Cerebellar nuclear complex (tissue), 1 donor: ENCODE data around the gene SPDYE3.
"Not testable (repeated sequence)": the region's sequence is repeated elsewhere in the genome, so short reads cannot be mapped to it uniquely, and the experiment has no call there.

Experiments
- DNase-seq, 2 experiments: peaks; one replicate each; lab custom pipeline; 2025; lab: John Stamatoyannopoulos, UW

The SPDYE3 gene

GRCh38 chr7:100349757-100350156, 42.3 kb downstream of the SPDYE3 start:
- DNase-seq, result no peak

- DNase-seq, result no peak
Observed at GRCh38 chr7:100351657-100352058, 44.2 kb downstream of the SPDYE3 start.

GRCh38 chr7:100352230-100352781, 44.8 kb downstream of the SPDYE3 start:
- not testable (repeated sequence) for DNase-seq

DNA sequence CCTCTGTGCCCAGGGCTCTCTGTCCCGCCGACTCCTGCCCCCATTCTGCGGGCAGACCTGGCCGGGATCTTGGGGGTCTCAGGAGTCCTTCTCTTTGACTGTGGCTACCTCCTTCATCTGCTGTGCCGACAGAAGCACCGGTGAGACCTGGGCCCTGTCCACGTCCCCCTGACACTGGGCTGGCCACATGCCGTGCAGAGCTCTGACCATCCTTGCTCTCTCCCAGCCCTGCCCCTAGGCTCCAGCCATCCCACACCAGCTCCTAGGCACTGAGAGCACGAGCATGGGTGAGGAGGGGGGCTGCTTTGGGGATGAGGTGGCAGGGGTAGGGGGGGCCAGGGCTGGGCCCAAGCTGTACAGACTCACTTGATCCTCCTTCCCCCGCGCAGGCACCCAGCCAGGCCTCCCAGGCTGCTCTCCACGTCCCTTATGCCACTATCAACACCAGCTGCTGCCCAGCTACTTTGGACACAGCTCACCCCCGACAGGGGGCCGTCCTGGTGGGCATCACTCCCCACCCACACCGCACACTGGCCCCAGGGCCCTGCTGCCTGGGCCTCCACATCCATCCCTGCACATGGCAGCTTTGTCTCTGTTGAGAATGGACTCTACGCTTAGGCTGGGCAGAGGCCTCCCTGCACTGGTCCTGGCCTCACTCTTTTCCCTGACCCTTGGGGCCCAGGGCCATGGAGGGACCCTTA, 45.6 kb downstream of the SPDYE3 start:
- DNase-seq, result no peak

DNA sequence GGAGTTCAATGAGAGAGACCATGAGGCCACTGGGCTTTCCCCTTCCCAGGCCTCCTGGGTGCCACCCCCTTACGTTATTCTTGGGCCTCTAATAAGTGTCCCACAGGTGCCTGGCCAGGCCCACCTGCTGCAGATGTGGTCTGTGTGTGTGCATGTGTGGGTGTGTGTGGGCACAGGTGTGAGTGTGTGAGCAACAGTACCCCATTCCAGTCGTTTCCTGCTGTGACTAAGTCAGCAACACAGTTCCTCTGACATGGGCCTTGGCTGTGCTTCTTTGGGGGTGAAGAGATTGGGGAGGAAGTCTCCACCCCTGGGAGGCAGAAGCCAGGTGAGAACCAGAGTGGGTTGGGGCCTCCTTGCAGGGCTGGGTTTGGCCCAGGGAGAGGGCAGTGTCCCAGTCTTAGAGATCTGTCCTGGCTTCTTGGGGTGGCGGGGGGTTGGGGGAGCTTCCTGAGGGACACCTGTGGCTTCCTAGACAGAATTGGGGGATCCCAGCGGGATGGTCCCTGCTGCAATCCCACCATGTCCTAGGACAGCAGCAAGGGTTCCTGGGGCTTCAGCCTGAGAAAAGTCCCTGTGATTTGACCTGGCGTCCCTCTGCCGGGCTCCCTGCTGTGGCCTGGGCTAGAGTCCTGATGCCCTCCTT, 46.3 kb downstream of the SPDYE3 start:
- DNase-seq, result no peak

- no peak for DNase-seq
Observed at GRCh38 chr7:100356416-100357068, 49.0 kb downstream of the SPDYE3 start.

- no peak for DNase-seq
Observed at GRCh38 chr7:100357131-100357561, 49.6 kb downstream of the SPDYE3 start.

DNA sequence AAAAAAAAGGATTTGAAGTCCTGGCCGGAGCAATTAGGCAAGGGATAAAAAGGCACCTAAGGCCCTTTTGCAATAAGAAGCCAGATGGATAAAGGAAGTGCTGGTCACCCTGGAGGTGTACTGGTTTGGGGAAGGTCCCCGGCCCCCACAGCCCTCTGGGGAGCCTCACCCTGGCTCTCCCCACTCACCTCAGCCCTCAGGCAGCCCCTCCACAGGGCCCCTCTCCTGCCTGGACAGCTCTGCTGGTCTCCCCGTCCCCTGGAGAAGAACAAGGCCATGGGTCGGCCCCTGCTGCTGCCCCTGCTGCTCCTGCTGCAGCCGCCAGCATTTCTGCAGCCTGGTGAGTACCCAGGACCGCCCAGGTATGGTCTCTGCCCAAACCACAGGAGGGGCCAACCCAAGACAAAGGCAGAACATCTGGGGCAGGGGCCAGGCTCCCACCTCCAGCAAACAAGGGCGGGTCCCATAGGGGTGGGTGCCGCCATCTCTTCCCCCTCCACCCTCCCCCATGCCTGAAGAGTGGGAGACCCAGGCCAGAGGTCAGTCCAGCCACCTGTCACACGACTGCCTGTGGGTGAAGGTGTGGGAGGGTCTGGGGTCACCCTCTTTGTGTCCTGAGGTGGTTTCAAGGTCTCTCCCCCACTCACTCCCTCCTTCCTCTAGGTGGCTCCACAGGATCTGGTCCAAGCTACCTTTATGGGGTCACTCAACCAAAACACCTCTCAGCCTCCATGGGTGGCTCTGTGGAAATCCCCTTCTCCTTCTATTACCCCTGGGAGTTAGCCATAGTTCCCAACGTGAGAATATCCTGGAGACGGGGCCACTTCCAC, 50.7 kb downstream of the SPDYE3 start, which contains the start of gene PILRB:
PILRB (plus strand) TSS at position 91 of the 830 bp plus-strand sequence; CDS start at position 277, 186 bp downstream.
- no peak for DNase-seq

DNA sequence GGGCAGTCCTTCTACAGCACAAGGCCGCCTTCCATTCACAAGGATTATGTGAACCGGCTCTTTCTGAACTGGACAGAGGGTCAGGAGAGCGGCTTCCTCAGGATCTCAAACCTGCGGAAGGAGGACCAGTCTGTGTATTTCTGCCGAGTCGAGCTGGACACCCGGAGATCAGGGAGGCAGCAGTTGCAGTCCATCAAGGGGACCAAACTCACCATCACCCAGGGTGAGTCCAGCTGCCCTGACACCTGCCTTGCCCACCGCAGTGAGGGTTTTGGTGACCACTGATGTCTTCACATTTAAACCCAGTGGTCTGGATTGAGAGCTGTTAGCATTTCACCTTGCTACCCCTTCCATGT, 51.3 kb downstream of the SPDYE3 start:
- DNase-seq, result no peak

- DNase-seq, result no peak
Observed at GRCh38 chr7:100360135-100360854, 52.8 kb downstream of the SPDYE3 start.

DNA sequence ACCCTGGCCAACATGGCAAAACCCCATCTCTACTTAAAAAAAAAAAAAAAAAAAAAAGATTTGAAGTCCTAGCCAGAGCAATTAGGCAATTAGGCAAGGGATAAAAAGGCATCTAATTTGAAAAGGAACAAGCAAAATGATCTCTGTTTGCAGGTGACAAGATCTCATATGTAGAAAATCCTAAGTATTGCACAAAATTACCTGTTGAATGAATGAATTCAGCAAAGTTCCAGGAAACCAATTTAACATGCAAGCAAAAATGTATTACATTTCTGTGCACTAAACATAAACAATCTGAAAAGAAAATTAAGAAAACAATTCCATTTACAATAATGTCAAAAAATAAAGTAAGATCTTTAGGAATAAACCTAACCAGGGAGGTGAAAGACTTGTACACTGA, 55.6 kb downstream of the SPDYE3 start:
- no peak for DNase-seq

DNA sequence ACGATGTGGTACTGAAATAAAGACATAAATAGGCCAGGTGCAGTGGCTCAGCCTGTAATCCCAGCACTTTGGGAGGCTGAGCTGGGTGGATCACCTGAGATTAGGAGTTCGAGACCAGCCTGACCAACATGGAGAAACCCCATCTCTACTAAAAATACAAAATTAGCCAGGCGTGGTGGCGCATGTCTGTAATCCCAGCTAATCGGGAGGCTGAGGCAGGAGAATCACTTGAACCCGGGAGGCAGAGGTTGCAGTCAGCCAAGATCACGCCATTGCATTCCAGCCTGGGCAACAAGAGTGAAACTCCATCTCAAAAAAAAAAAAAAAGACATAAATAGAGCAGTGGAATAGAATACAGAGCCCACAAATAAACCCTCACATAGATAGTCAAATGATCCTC, 56.3 kb downstream of the SPDYE3 start:
- DNase-seq, result not testable (repeated sequence)

- no peak for DNase-seq
Observed at GRCh38 chr7:100364480-100364879, 57.0 kb downstream of the SPDYE3 start.

DNA sequence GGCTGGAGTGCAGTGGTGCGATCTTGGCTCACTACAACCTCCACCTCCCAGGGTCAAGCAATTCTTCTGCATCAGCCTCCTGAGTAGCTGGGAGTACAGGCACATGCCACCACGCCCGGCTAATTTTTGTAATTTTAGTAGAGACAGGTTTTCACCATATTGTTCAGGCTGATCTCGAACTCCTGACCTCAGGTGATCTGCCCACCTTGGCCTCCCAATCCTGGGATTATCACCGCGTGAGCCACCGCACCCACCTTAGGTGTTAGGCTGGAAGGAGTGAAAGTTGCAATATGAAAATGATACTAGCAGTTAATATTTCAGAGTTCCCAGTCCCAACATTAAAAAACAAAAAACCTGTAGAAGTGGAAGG, 58.5 kb downstream of the SPDYE3 start:
- DNase-seq, result not testable (repeated sequence)

DNA sequence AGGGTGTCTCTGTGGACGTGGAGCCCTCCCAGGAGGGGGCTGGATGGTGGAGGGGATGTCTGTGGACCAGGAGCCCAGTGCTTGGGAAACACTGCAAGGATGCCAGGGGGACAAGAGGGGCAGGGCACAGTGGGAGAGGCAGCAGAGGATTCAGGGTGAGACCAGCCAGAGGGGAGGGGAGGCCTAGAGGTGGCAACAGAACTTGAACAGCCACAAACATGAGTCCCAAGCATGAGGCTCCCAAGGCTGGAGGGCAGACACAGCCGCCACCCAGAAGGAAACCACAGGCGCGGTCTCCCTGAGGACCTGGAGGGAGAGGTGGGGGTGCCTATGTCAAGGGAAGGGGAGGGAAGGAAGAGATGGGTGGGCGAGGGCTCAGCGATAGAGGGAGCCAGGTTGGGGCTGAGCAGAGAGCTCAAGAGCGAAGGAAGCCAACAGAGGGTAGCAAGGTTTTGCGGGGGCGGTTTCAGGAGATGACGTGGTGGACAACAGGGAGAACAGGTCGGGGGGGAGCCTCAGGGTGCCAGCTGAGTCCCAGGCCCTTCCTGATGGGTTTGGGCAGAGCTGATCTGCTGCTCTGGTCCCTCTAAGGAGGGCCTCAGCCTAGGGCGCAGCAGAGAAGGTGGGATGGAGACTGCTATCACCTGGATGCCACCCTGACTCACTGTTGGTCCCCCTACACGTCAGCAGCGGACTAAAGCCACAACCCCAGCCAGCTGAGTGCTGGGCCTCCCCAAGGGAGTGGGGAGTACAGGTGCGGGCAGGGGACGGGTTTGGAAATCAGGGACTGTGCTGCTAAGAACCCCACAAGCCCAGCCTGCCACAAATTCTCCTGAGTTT, 59.1 kb downstream of the SPDYE3 start:
- DNase-seq, result no peak

- no peak for DNase-seq
Observed at GRCh38 chr7:100367251-100367620, 59.7 kb downstream of the SPDYE3 start.

DNA sequence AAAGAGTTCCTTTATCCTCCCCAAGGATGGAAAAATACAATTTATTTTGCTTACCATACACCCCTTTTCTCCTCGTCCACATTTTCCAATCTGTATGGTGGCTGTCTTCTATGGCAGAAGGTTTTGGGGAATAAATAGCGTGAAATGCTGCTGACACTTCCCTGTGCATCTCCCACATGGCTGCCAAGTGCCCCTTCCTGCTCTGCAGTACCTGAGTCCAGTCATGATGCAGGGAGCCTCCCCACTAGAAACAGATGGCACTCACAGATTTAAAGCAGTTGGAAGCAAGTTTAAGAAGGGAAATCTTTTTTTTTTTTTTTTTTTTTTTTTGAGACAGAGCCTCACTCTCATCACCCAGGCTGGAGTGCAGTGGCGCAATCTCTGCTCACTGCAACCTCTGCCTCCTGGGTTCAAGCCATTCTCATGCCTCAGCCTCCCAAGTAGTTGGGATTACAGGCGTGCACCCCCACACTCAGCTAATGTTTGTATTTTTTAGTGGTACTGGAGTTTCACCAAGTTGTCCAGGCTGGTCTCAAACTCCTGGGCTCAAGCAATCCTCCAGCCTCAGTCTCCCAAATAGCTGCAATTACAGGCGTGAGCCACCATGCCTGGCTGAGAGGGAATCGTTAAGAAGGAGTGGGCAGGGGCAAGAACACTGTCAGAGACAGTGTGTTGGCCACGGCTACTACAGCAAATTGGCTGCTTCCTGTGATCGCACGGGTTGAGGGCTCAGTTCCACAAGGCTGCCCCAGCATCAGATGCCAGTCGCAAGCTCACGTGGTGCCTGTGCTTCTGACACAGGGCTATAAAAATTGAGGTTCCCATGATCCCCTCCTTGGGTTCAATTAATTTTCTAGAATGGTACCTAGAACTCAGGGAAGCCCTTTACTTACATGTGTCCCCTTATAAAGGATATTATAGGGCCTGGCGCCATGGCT, 60.4 kb downstream of the SPDYE3 start:
- peak; percentile 36 to 81 for DNase-seq

DNA sequence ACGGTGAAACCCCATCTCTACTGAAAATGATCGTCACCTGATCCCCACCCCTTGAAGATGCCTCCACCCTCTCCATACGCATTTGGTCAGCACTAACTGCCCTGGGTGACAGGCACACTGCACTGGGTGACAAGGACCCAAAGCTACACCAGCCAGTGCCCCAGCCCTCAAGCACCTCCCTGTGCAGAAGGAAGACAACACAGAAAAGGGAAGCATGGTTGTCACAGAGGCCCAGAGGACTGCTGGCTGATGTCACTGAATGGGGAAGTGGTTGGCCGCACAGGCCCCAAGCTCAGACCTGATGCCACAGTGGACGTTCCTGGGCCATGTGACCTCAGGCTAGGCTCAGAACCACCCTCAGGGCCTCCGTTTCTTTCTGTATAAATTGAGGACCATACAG, 61.6 kb downstream of the SPDYE3 start:
- DNase-seq, result no peak

GRCh38 chr7:100370303-100370702, 62.8 kb downstream of the SPDYE3 start:
- no peak for DNase-seq
